ENCODE results near the gene CLIP1.
A peak's percentile ranks its signal among the peaks of the same experiment; 100 is the strongest.
"Not testable (repeated sequence)": the region's sequence is repeated elsewhere in the genome, so short reads cannot be mapped to it uniquely, and the experiment has no call there.

The CLIP1 gene

DNA sequence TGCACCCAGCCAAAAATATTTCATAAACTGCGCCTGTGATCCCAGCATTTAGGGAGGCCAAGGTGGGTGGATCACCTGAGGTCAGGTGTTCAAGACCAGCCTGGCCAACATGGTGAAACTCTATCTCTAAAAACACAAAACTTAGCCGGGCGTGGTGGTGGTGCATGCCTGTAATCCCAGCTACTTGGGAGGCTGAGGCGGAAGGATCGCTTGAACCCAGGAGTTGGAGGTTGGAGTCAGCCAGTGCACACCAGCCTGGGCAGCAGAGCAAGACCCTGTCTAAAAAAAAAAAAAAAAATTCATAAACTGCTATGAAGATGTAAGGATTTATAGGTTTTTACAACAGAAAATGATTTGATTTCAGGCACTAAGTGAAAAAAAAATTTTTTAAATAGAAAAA is 6.6 kb upstream of the CLIP1 start:
- not testable (repeated sequence) for DNase-seq

DNA sequence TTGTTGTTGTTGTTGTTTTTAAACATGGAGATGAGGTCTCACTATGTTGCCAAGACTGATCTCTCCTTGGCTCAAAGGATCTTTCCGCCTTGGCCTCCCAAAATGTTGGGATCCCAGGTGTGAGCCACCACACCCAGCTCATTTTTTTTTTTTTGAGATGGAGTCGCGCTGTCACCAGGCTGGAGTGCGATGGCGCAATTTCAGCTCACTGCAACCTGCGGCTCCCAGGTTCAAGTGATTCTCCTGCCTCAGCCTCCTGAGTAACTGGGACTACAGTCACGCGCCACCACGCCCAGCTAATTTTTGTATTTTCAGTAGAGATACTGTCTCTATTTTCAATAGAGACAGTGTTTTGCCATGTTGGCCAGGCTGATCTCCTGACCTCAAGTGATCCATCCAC is 4.9 kb upstream of the CLIP1 start:
- no peak for DNase-seq

DNA sequence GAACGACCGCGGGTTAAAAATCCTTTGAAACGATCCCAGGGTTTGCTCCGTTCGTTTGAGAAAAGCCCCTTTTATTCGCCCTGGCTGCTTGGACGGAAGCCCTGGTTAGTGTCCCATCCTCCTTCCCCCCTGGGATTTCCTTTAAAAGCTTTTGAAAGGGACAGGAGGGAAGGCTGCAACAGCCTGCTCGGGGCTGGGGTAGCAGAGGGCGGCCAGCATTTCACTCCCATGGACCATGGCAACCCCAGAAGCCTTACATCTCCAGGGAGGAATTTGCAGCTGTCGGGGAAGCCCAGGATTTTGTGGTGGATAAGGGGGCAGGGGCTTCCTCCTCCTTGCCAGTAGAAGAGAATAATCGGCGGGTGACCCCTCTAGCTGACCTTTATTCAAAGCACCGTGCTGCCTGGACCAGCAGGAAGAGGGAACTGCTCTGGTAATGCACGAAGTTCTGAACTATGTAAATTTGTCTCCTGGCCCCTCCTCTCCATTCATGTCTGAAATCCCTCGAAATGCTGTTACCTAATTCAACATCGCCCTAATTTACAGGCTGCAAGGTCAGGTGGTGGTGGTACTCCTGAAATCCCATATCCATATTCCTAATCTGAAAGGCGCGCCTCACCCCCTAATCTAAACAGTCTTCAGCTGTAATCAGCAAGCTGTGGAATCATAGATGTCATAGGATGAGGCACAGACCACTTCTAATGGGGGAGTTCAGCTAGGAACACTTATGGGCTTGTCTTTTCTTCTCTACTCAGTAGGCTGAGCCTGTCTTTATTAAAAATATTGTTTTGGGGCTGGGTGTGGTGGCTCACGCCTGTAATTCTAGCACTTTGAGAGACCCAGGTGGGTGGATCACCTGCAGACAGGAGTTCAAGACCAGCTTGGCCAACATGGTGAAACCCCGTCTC is 1.0 kb upstream of the CLIP1 start:
- DNase-seq, result no peak

DNA sequence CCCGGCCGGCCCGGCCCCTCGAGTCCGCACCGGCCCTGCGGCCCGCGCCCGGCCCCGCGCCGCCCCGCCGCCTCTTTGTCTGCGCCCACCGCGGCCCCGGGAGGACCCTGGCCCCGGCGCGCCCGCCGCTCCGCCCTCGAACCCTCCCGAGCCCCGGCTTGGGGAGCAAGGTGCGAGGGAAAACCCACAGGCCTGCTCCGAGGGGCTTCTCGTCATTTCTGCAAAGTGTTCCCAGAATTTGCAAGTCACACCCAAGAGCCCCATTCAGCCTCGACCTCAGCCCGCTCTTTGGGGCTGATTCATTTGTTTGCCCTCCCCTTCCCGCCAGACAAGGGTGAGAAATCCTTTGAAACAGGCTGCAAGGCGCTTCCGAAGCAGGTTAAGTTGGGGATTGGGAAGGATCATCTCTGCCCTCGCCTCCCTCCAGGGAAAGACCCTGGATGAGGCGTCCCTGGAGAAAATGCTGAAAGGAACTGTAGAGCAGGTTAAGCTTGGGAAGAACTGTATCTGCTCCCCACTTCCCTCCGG is 325 bp upstream of the CLIP1 start:
- peak; percentile 19 for DNase-seq

DNA sequence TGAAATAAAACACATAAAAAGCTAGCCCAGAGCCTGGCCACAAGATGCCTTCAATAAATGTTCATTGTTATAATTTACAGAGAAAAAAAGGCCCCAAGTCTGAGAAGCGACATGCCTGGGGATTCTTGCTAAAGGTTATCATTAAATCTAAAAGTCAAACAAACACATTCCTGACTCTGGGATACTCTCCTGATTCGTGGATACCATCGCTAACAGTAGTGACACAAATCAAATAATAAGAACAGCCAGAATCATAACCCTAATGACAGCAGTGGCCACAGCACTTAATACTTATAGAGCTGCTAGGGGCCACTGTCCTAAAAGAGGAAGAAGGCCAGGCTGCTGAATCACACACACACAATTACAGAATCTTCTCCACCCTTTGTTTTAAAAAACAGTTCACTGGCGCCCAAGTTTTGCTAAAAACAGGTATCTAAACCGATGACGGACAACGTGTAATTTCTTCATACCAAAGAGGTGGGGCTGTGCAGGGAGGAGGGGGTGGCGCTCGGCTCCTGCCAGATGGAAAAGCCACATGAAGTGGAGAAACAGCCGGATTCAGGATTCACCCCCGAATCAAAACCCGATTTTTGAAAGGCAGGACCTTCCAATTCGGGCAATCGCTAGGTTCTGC is 1.2 kb downstream of the CLIP1 start:
- no peak for DNase-seq

DNA sequence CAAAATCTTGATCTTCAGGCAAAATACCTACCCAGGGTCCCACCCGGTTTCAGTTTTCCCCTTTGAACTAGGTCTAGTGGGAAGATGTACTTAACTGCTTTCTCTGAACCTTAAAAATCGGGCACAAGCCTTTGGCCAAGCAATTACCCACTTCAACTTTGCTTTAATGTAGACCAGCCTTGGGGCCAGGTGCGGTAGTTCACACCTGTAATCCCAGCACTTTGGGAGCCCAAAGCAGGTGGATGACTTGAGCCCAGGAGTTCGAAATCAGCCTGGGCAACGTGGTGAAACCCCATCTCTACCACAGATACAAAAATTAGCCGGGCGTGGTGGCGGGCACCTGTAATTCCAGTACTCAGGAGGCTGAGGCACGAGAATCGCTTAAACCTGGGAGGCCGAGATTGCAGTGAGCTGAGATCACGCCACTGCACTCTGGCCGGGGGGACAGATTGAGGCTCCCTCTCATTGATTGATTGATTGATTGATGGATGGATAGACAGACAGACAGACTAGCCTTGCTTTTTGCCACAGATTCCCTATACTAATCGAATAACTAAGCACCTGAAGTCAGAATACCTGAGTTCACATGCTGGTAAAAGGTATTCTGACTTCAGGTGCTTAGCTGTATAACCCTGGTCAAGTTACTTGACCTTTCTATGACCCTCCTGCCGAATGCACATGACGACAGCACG is 1.9 kb downstream of the CLIP1 start:
- no peak for DNase-seq

DNA sequence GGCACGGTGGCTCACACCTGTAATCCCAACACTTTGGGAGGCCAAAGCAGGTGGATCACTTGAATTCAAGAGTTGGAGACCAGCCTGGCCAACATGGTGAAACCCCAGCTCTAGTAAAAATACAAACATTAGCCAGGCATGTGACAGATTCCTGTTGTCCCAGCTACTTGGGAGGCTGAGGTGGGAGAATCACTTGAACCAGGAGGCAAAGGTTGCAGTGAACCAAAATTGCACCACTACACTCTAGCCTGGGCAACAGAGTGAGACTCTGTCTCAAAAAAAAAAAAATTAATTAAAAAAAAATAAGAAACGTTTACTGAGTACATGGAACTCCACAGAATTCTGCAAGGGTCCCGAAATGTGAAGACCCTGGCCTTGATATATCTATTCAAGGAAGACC is 3.4 kb downstream of the CLIP1 start:
- not testable (repeated sequence) for DNase-seq

DNA sequence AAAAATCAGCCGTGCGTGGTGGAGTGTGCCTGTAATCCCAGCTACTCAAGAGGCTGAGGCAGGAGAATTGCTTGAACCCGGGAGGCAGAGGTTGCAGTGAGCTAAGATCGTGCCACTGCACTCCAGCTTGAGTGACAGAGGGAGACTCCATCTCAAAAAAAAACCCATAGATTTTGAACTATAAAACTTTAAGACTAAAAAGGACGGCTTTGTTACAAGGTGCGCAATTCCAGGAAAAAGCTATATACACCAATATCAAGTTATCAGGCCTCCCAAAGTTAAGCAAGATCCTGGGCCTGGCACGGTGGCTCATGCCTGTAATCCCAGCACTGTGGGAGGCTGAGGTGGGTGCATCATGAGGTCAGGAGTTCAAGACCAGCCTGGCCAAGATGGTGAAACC is 6.8 kb downstream of the CLIP1 start:
- DNase-seq, result not testable (repeated sequence)

DNA sequence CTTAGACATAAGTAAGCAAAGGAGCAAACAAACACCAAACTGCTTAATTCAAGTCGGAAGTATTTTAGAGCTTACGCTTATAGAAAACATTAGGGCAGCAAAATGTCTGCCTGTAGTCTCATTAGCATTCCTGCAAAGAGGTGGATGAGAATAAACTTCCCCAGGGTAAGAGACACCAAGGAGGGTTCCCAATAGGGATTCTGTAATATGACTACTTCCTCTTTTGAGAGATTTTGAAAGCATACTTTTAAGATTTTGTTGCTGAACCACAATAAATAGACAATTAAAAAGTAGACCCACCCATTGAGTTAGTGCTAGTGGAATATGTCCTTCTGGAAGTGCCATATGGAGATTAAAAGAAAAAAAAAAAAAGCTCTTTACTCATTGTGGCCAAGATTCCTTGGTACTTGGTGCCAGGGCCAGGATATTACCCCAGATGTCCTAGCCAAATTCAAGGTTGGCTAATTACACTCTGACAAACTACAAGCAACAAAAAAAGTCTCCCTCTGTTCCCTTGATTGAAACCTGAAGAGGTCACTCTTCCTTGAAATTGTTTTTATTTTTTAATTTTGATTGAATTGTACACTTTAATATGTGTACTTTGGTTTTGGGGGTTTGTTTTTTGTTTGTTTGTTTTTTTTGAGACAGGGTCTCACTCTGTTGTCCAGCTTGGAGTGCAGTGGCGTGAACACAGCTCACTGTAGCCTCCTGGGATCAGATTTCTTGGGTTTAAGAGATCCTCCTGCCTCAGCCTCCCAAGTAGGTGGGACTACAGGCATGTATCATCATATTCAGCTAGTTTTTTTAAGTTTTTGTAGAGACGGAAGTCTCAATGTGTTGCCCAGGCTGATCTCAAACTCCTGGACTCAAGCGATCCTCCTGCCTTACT is 8.7 kb downstream of the CLIP1 start:
- DNase-seq, result no peak

DNA sequence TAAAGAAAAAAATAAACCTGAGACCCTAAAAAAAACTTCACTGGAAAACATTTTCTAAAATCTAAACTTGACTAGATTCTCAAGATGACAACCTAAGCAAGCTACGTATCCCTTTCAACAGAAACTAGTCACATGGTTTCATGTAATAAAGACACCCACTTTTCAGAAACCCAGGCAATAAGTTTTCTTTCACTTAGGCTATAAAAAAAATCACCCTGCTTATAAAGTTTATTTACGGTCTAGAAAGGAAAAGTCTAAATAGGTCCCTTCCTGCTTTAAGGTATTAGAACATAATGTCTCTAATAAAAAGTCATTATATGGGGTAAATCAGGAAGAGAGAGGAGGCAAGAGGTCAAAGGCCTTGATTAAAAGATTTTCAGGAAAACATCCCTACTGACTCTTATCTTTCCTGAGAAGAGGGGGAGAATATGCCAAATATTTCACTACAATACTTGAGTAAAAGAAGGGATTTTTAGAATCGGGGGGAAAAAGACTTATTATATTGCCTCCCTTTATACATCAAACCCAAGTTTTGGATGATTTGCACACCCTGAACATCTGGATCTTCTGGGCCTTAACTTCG is 9.5 kb downstream of the CLIP1 start:
- no peak for DNase-seq

DNA sequence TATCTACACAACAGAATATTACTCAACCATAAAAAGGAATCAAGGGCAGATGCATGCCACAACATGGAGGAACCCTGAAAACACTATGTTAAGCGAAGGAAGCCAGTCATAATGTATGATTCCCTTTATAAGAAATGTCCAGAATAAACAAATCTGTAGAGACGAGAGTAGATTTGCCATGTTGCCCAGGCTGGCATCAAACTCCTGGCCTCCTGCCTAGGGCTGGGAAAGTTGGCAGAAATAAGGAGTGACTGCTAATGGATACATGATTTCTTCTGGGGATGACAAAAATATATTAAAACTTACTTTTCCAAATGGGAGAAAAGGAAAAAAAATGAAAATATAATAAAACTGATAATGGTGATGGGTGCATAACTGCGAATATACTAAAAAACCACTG is 10.9 kb downstream of the CLIP1 start:
- no peak for DNase-seq

DNA sequence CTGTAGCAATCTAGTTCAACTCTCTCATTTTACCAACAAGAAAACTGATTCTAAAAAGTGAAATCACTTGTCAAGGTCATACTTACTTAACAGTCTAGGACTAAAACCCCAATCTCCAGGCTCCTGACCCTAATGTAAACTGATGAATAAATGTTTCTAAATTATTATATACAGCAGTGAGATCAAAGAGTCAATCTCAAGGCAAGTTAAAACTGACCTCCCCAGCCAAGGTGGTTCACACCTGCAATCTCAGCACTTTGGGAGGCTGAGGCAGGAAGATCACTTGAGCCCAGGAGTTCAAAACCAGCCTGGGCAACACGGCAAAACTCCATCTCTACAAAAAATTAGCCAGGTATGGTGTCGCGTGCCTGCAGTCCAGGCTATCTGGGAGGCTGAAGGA is 15.3 kb downstream of the CLIP1 start:
- no peak for DNase-seq

DNA sequence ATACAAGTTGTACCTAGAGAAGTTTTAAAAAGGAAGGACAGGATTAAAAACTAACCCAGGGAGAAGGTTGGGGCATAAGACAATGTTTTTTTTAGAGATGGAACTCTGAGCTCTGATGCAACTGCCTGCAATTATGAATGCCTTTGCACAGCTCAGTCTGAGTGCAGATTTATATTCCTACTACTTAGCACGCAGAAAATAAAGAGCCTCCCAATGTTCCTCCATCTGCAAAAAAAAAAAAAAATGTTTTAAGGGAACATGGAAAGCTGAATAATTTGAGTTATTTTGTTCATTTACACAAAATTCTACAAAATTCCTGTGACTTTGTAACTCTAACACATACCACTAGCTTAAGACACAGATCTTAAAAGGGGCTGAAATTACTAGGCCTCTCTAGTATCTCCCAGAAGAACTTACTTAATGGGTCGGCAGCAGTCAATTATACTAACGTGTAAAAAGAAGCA is 15.7 kb downstream of the CLIP1 start:
- DNase-seq, result no peak

DNA sequence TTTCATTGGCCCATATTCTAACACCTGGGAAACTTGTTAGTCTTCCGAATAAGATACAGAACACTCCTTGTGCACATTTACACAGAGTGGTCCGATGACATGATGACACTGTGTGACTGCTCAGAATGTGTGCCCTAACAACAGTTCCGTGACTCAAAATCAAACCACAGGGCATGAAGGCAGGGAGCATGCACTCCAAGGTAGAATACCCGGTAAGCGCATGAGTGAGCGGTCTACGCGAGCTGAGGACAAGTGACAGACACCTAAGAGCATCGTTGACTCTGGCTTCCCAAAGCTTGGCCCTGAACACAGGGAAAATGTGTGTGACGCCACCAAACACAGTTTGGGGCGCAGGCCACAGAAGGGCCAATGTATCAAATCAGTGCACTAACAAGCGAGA is 18.6 kb downstream of the CLIP1 start:
- no peak for DNase-seq

DNA sequence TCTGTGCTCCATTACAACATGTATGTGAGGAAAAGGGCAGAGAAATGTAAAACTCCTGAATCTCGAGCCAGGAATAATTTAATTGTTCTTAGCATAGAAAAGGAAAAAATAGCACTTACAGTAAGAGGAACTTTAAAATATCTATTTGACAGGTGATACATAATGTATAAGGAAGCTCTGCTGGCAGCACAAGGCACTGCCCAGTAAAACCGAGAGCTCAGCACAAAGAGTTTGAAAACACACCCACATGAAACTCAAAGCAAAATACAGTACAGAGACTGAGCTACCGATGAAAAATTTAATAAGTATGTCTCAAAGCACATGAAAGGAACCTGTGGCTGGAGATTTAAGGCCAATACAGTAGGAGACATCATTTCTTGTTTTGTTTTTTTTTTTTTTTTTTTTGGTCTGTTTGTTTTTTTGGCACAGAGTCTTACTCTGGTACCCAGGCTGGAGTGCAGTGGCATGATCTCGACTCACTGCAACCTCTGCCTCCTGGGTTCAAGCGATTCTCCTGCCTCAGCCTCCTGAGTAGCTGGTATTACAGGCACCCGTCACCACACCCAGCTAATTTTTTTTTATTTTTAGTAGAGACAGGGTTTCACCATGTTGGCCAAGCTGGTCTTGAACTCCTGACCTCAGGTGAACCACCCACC is 19.2 kb downstream of the CLIP1 start:
- DNase-seq, result no peak

DNA sequence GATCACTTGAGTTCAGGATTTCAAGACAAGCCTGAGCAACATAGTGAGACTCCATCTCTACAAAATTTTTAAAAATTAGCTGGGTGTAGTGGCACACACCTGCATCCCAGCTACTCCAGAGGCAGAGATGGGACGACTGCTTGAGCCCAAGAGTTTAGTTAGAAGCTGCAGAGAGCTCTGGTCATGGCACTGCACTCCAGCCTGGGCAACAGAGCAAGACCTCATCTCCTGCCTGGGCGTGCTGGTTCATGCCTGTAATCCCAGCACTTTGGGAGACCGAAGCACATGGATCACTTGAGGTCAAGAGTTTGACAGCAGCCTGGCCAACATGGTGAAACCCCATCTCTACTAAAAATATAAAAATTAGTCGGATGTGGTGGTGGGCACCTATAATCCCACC is 20.2 kb downstream of the CLIP1 start:
- DNase-seq, result no peak

DNA sequence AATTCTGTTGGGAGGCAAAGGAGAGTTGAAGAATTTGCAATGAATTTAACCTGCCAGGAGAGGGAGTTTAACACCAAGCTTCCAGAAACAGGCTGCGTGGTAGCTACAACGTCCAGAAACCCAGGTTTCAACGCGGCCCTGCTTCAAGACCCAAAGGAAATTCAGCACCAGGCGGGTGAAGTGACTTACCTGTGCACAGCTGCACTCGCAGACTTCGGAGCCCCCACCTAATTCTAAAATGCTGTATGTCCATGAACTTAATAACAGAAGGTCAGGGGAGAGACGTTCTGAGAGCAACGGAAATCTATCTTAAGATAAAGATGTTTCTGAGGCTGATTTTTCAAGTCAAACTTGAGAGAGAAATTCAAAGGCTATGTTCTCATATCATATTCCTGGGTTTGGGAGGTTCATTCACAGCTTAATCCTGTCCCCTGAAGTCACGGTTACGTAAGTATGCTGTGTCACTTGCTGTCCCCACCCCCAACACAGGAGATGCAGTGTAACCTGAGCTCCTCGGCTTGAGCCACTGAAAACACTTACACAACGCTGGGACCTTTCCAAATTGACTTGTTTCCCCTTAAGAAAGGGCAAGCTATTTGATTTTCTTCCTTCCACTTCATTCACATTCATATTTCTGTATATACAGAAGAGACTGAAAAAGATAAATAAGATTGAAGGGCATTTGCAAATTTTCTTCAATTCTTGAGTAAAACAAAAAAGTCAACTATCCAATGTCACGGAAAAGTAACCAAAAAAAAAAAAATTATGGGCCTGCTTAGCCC is 22.7 kb downstream of the CLIP1 start:
- DNase-seq, result peak; percentile 44

DNA sequence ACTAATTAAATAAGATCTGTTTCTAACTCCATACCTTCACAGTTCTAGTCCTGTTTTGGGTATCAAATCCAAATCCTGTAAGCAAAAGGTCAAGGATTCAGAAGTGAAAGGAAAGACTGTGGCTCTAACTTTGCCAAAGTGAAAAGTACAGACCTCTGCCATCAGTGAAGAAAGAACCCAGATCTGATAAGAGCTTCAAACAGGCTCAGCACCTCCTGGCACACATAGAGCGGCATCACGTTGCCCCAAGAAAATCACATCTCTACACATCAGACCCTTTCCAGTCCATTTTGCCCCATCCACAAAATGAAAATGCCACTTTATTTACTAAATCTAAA is 23.2 kb downstream of the CLIP1 start:
- no peak for DNase-seq

DNA sequence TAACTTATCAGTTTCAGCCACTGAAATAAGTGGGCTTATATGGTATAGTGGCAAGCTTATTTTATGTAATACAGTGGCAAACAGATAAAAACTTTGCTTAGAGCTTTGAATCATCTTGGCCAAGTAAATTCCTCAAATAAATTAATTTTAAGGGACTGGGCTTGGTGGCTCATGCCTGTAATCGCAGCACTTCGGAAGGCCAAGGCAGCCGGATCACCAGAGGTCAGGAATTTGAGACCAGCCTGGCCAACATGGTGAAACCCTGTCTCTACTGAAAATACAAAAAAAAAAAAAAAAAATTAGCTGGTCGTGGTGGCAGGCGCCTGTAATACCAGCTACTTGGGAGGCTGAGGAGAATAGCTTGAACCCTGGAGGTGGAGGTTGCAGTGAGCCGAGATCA is 24.5 kb downstream of the CLIP1 start:
- DNase-seq, result not testable (repeated sequence)

DNA sequence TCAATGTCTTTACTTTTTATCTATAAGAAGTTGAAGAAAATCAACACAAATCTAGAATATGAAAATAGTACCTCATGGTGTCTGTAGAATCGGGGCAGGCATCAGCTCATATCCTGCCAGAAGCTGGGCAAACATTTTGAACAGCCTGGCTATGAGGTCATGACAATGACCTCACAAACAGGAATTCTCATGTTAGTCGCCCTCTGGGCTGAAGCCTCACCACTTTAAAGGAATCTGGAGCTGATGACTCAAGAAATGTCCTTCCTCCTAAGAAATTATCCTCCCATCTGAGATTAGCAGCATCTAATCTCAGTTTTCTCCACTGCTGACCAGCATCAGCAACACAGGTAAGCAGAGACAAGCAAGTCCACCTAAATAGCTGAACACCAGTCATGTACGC is 27.1 kb downstream of the CLIP1 start:
- DNase-seq, result no peak

All from activated T-cell treated with anti-CD3 and anti-CD28 coated beads for 4 hours (primary cell).